Stimulated activated CD4-positive, alpha-beta T cell treated with anti-CD3 and anti-CD28 coated beads, TNF-alpha, amount 100 ng/mL, for 48 hours (primary cell): ENCODE measurements around the gene BCL7A.

Source experiments
- DNase-seq, 3 donors: peaks; one replicate each; pipeline ENCODE4 v3.0.0-alpha.2; 2020; ENCODE audit warnings: low read depth in 3 of 3

The BCL7A gene

GRCh38 chr12:122078141-122079032, 56.7 kb downstream of the BCL7A start, which contains the start of gene MLXIP:
MLXIP (plus strand) TSS chr12:122078756; CDS start chr12:122078854, 98 bp downstream.
- peak; percentile 75 to 83 (median 82) for DNase-seq

- DNase-seq: no peak
Observed at GRCh38 chr12:122079033-122079531, 57.4 kb downstream of the BCL7A start.

- no peak for DNase-seq
Observed at GRCh38 chr12:122079532-122080081, 57.9 kb downstream of the BCL7A start.

DNA sequence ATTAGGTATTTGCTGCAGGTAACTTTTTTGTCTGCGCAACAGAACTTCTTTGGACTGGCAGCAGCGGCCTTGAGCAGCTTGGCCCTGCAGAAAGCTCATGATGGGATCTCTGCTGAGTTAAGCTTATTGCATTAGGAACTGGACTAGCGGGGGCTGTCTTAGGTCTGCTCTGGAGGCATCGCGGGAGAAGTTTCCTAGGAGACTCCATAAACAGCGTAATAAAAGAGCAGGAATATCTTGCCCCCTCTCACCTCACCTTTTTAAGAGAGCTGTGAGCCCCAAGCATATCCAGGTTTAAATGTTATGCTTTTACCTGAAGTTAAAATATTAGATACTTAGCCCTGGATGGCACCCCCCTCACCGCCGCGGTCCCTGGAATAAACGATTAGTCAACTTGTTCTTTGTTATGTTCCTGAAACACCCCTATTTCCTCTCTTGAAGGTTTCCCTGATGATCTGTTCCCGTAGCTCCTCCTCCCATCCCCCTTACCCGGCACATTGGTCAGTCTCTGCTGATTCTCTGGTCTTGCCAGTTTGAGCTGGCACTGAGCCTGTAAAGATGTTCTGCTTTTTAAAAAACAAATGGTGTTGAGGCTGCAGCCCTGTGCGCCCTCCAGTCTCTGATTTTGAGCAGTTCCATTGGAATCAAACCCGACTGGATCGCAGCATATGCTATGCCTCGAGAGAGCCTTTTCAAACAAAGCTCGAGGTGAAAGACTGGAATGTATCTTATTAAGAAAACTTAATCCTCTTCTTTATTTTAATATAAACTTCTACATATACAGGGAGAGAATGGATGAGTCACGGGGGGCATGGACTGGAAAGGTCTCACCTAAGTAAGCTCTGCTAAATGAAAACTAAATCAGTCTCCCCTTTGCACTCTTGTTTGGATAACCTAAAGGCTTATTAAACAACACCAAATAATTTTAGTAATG, 58.7 kb downstream of the BCL7A start:
- DNase-seq: no peak

DNA sequence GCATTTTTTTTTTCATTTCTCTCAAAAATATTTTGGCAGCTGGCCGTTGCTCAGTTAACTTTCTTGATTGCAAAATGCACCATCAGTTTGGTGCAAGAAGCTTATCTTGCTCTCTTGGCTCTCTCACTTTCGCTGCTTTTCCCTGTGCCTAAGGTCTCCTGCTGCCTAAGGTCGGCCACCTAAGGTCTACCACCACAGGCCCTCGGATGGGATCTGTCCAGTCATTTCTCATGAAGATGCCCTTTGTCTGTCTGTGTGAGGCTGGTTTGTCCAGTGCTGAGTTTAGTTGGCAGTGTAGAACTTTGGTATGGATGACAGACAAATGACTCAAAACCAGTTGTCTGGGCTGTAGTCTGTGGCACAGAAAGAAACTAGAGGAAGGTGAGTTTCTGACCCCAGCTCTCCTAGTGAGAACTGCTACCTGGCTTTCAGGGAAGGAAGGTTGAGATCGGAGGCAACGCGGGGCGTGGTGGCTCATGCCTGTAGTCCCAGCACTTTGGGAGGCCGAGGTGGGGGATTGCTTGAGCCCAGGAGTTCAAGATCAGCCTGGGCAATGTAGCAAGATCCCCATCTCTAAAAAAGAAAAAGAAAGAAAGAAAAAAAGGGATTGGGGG, 59.5 kb downstream of the BCL7A start:
- DNase-seq: no peak

DNA sequence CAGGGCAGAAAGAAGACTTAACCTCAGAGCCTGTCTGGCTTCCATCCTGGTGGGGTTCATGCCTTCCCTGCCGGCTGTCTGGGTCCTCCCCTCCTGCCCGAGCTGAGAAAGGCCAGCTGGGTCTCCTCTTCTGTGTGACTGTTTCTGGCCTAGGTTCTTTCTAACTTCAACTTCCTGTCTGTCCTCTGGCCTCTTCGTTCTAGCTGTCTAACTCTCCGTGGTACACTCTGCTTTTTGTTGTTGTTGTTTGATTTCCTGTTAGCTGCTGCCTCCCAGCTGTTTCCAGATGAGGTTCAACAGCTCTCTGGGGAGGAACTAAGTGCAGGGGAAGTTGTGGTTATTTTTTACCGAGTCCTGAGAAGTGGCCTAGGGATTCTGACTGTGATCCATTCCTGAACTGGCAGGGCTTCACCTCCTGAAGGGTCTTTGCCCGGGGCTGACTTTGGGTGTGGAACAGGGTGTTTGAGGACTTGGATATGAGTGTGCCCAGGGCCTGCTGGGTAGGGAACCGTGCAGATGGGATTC, 60.1 kb downstream of the BCL7A start:
- DNase-seq: no peak

- no peak for DNase-seq
Observed at GRCh38 chr12:122082621-122083356, 61.1 kb downstream of the BCL7A start.

- DNase-seq: no peak
Observed at GRCh38 chr12:122084857-122085405, 63.2 kb downstream of the BCL7A start.

DNA sequence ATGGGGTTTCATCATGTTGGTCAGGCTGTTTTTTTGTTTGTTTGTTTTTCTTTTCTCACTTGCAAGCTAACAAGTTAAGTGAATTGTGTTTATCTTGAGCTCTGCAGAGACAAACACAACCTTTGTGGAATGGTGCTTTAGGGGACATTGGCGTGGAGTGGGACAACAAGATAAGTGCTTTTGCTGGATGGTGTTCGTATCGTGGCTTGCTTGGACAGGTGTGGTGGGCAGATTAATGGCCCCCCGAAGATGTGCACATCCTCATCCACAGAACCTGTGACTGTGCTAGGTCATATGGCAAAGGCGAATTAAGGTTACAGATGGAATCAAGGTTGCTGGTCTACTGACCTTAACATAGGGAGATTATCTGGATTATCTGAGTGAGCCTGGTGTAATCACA, 63.9 kb downstream of the BCL7A start:
- DNase-seq: no peak

DNA sequence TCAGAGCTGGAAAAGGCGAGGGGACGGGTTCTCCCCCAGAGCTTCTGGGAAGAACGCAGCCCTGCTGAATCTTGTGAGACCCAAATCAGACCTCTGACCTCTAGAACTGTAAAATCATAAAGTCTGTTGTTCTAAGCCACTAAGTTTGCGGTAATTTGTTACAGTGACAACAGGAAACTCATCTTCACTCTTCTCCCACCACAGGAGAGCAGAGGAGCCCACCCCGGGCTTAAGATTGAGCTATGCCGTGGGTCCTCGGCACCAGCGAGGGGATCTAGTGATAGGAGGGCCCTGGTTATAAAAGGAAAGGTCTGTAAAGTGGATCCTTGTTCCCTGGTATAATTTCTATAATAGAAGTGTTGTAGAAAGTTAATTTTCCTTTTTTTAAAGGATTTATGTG, 64.4 kb downstream of the BCL7A start:
- no peak for DNase-seq

DNA sequence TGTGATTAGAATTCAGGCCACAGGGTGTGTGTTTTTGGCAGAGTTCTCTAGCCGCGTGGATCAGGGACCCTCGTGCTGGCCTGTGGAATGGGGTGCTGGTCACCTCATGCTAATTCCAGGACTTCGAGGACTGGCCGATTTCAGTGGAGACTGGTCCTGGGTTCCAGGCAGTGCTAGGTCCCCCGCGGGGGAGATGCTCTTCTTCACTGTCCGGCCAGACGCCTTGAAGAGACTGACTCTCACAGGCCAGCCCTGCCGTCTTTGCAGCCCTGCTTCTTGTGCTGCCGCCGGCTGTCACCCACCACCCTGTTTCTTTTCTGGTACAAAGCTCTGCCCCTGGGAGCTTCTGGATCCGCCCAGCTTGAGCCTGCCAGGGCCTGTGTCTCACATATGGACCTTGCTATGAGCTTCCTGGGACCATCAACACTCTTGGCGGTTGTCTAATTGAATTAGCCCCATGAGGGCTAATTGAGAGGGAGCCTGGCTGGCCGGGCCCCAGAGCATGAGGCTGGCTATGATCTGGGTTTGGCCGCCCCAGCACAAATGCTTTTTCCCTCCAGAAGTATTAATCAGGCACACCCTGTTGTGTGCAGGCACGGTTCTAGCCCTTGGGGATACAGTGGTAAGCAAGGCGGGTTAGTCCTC, 65.1 kb downstream of the BCL7A start:
- DNase-seq: no peak

GRCh38 chr12:122087431-122088178, 65.9 kb downstream of the BCL7A start:
- no peak for DNase-seq

GRCh38 chr12:122088179-122088810, 66.6 kb downstream of the BCL7A start:
- no peak for DNase-seq

DNA sequence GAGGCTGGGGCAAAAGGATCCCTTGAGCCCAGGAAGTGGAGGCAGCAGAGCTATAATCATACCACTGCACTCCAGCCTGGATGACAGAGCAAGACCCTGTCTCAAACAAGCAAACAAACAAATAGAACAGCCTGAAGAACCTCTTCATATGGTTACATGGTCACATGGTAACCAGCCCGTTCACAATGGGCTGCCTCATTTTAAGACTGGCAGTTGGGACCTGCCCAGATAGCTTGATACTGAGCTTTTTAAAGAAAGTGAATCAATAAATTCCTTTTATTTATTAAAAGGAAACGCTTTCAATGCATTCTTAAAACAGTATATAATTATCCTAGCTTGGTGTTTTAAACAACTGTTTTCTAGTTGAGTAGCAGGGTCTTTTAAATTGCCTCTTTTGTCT, 67.4 kb downstream of the BCL7A start:
- no peak for DNase-seq

- DNase-seq: no peak
Observed at GRCh38 chr12:122090759-122091515, 69.3 kb downstream of the BCL7A start.

DNA sequence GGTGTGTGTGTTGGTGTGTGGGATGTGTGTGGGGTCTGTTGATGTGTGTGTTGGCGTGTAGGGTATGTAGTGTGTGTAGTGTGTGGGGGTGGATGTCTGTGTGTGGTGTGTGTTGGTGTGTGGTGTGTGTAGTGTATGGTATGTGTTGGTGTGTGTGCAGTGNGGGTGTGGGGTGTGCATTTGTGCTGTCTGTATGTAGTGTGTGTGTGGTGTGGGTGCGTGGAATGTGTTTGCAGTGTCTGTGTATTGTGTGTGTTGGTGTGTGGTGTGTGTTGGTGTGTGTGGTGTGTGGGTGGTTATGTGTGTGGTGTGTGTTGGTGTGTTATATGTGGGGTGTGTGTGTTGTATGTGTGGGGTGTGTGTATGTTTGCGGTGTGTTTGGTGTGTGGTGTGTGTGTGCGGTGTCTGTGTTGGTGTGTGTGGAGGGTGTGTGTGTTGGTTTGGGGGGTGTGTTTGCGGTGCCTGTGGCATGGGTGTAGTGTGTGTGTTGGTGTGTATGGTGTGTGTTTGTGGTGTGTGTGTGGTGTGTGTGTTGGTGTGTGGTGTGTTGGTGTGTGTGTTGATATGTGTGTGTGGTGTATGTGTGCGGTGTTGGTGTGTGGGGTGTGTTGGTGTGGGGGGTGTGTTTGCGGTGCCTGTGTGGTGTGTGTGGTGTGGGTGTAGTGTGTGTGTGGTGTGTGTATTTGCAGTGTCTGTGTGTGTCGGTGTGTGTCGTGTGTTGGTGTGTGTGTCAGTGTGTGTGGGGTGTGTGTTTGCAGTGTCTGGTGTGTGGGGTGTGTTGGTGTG, 71.6 kb downstream of the BCL7A start:
- no peak for DNase-seq

GRCh38 chr12:122094137-122094734, 72.6 kb downstream of the BCL7A start:
- no peak for DNase-seq
